Sigmoid colon (tissue), 7 donors: ENCODE data around the gene FAM168A. TPM values are rescaled to one million over a fixed set of nuclear protein-coding genes. Genes with fewer than 3 reads are reported as not detected.
A peak's percentile ranks its signal among the peaks of the same experiment; 100 is the strongest.

ENCODE experiments used
- DNase-seq: peaks from one replicate; pipeline ENCODE4 v3.0.0-alpha.2; 2019
- H3K27ac ChIP-seq, 4 donors: fragments of 200-600 bp; sonication (generic); one replicate each; pipeline ENCODE4 v1.5.1; 2016 to 2019; ENCODE audit warnings: mild to moderate bottlenecking in 1 of 4
- H3K27me3 ChIP-seq, 3 donors: fragments of 200-600 bp; sonication (generic); one replicate each; pipeline ENCODE4 v1.5.1; 2019; ENCODE audit warnings: mild to moderate bottlenecking in 1 of 3
- H3K36me3 ChIP-seq, 4 donors: fragments of 200-600 bp; sonication (generic); one replicate each; pipeline ENCODE4 v1.5.1; 2016 to 2019
- H3K4me1 ChIP-seq, 4 donors: fragments of 200-600 bp; sonication (generic); one replicate each; pipeline ENCODE4 v1.5.1; 2017 to 2019
- H3K4me3 ChIP-seq, 4 donors: fragments of 200-600 bp; sonication (generic); one replicate each; pipeline ENCODE4 v1.5.1; 2017 to 2019; ENCODE audit warnings: mild to moderate bottlenecking in 2 of 4, moderate library complexity in 1 of 4
- H3K9me3 ChIP-seq, 4 donors: fragments of 200-600 bp in 3 of 4; sonication (generic) in 3 of 4; one replicate each; pipeline versions ENCODE4 v1.5.1 to v1.6.1; 2013 to 2019
- EP300 ChIP-seq, 4 donors: sonication (generic); formaldehyde crosslinking; IDR thresholded peaks; one replicate each; pipeline ENCODE4 v1.6.1; 2017; ENCODE audit warnings: antibody characterized with exemption in 4 of 4
- POLR2A ChIP-seq, 2 donors: fragments of 450-650 bp; IDR thresholded peaks; one replicate each; pipeline ENCODE4 v1.6.1; 2016; ENCODE audit warnings: antibody characterized with exemption in 2 of 2, mild to moderate bottlenecking in 2 of 2, moderate library complexity in 2 of 2
- POLR2AphosphoS5 ChIP-seq, 4 donors: sonication (generic); formaldehyde crosslinking; IDR thresholded peaks; one replicate each; pipeline ENCODE4 v1.6.1; 2017; ENCODE audit warnings: antibody characterized with exemption in 4 of 4
- WGBS, 2 donors: extraction: QIAGEN DNeasy Blood & Tissue Kit; methylation state at CpG; one replicate each; pipeline ENCODE4 v1.1.7; 2013; 5-methylcytosine and 5-hydroxymethylcytosine counted together
- intact Hi-C: fragments of 100-400 bp; cut with DNase I; formaldehyde crosslinking; loops from one replicate; pipeline ENCODE4 v1.15.1; 2023
- polyA plus RNA-seq, 3 donors: library from polyadenylated mRNA; stranded (reverse); fragments of 200-250 nt; gene quantifications; one replicate each; pipeline ENCODE4 v1.2.3, GENCODE V29; 2013
- total RNA-seq, 4 donors: library from RNA; depleted of rRNA; stranded (reverse); fragments of >200 nt; gene quantifications; one replicate each; pipeline ENCODE4 v1.1.0, GENCODE V29; 2016
- TF ChIP-seq, protein P1 (sequence below), 4 experiments: fragments of 450-650 bp in 3 of 4; fragments of 200-600 bp in 1 of 4; IDR thresholded peaks; one replicate each; pipeline ENCODE4 v1.5.1; 2016 to 2019; ENCODE audit warnings: antibody characterized with exemption in 4 of 4, mild to moderate bottlenecking in 3 of 4, moderate library complexity in 2 of 4
- donor health status: healthy with polysubstance abuse.
- donor health status: Bipolar disorder and iron deficiency.
- donor health status: healthy.

The FAM168A gene
- total and polyA plus RNA-seq, 7 donors, result 3.6 to 37.7 (median 20.7) TPM

DNA sequence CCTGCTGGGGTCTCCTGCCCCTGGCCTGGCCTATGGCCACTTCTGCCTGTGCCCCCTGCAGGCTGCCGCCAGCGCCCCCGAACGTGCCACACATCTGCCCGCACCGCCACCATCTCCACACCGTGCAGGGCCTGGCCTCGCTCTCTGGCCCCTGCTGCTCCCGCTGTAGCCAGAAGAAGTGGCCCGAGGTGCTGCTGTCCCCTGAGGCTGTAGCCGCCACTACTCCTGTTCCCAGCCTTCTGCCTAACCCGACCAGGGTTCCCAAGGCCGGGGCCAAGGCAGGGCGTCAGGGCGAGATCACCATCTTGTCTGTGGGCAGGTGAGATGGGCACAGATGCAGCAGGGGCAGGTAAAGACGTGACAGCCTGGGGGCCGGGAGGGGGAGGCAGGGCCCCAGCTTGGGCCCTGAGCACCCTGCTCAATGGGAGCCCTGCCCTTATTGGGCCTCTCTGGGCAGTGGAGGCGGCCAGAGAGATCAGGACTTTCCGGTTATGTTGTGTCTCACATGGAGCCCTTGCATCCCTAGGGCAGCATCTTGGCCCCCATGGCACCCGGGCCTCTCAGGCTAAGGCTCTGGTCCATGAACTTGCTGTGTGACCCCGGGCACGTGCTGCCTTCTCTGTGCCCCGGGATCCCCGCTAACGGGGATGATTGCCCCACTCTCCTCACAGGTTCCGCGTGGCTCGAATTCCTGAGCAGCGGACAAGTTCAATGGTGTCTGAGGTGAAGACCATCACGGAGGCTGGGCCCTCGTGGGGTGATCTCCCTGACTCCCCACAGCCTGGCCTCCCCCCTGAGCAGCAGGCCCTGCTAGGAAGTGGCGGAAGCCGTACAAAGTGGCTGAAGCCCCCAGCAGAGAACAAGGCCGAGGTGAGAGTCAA, 203.3 kb downstream of the FAM168A start:
- Histone ChIP-seq H3K4me1 (no peaks in the 10 kb centered on the region), H3K36me3 (no peaks in the 10 kb centered on the region), H3K4me3 (no peak overlapping the region), H3K27me3 (no peaks in the 10 kb centered on the region), H3K27ac (no peak overlapping the region), H3K9me3 (no peaks in the 10 kb centered on the region)
- WGBS, 2 donors, result 95% methylated on average over 34 of the region's 34 CpGs
- TF ChIP-seq, protein P1, sequence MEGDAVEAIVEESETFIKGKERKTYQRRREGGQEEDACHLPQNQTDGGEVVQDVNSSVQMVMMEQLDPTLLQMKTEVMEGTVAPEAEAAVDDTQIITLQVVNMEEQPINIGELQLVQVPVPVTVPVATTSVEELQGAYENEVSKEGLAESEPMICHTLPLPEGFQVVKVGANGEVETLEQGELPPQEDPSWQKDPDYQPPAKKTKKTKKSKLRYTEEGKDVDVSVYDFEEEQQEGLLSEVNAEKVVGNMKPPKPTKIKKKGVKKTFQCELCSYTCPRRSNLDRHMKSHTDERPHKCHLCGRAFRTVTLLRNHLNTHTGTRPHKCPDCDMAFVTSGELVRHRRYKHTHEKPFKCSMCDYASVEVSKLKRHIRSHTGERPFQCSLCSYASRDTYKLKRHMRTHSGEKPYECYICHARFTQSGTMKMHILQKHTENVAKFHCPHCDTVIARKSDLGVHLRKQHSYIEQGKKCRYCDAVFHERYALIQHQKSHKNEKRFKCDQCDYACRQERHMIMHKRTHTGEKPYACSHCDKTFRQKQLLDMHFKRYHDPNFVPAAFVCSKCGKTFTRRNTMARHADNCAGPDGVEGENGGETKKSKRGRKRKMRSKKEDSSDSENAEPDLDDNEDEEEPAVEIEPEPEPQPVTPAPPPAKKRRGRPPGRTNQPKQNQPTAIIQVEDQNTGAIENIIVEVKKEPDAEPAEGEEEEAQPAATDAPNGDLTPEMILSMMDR (IDR thresholded peaks at IDR 0.05), result no peak
- TF ChIP-seq POLR2AphosphoS5 (IDR thresholded peaks at IDR 0.05) (no peak), POLR2A (IDR thresholded peaks at IDR 0.05) (no peak), EP300 (IDR thresholded peaks at IDR 0.05) (no peak)
- peak; percentile 55 for DNase-seq
- intact Hi-C loops, result loop anchor here (5.0 kb wide), 1 partner anchor 207 kb away; no protein-coding TSS in a partner anchor

DNA sequence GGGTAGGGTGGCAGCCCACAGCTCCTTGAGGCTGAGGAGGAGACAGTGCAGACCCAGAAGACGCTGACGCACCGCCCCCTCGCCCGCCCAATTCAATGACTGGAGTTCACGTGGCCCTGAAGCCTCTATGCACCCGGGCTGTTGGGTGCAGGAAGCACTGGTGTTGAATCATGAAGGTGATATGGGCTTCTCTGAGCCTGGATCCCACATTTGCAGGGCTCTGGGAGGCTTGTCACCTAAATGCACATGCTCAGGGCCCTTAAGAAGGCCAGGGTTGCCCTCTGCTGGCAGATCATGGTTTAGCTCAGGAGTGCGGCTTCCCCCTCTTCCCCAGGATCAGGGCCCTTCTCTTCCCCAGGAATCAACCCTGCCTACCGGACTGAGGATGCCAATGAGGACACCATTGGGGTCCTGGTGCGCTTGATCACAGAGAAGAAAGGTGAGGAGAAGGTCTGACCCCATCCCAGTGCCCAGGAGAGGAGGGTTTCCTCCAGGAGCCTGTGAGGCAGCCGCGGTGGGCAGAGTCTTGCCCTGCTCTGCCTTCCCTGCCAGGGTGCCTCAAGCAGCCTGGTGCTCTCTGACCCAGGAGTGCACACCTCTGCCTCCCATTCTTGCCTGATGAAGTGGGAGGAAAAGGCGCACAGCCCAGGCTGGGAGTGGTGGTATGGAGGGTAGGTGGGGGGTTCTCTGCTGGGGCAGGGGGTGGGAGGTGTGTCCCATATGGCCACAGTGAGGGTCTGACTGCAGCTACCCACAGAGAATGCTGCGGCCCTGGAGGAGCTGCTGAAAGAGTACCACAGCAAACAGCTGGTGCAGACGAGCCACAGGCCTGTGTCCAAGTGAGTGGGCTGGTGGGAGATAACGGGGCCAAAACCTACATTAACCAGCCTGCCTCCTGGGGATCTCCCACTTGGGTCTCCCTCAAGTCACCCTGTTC, 204.2 kb downstream of the FAM168A start:
- intact Hi-C loops, result loop anchor here (1.0 to 5.0 kb wide), 3 partner anchors 42 to 206 kb away; no protein-coding TSS in a partner anchor
- peak; percentile 83 for DNase-seq
- Histone ChIP-seq H3K27me3 (no peaks in the 10 kb centered on the region), H3K36me3 (no peaks in the 10 kb centered on the region), H3K4me1 (no peaks in the 10 kb centered on the region), H3K9me3 (no peaks in the 10 kb centered on the region), H3K4me3 (no peak overlapping the region), H3K27ac (no peak overlapping the region)
- no peak for TF ChIP-seq EP300 (IDR thresholded peaks at IDR 0.05)
- TF ChIP-seq, protein P1 (IDR thresholded peaks at IDR 0.05), result peak; percentile 58 to 82 (median 80)
- 77 to 79% methylated on average over 16 of the region's 16 CpGs for WGBS, 2 donors

DNA sequence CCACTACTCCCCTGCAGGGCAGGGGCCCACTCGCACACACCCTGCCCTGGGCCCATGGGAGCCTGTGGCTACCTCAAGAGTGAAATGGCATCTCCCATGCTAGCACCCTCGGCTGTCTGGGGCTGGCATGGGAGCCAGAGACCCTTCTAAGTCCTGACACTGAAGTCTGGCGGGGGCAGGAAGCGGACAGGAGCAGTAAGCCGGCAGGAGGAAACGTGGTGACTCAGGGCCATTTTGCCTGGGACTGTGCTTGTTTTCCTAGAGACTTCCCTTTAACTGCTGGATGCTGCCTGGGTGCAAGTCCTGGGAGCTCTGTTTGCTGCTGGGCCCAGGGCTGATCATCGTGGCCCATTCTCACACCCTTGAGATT, 204.9 kb downstream of the FAM168A start:
- DNase-seq, result no peak

More for the DNA sequence above, 204.9 kb downstream of the FAM168A start:
- Histone ChIP-seq H3K36me3 (no peaks in the 10 kb centered on the region), H3K4me1 (no peaks in the 10 kb centered on the region), H3K9me3 (no peaks in the 10 kb centered on the region), H3K4me3 (no peak overlapping the region), H3K27me3 (no peaks in the 10 kb centered on the region), H3K27ac (no peak overlapping the region)
- no peak for TF ChIP-seq POLR2AphosphoS5 (IDR thresholded peaks at IDR 0.05)
- TF ChIP-seq EP300 (IDR thresholded peaks at IDR 0.05), result no peak
- TF ChIP-seq, protein P1 (IDR thresholded peaks at IDR 0.05), result no peak
- TF ChIP-seq POLR2A (IDR thresholded peaks at IDR 0.05), result no peak
- intact Hi-C loops, result loop anchor here (1.0 to 5.0 kb wide), 3 partner anchors 42 to 206 kb away; no protein-coding TSS in a partner anchor
- WGBS, 2 donors, result 89 to 93% methylated on average over 7 of the region's 7 CpGs
